Nephron (organoid): ENCODE measurements around the gene ANXA9.

Experiments
- H3K27ac Mint-ChIP-seq, 3 experiments: 2 replicates each; pipeline ENCODE4 v1.8.0; 2020; ENCODE audit warnings: mixed read lengths in 3 of 3, mild to moderate bottlenecking in 2 of 3, moderate library complexity in 1 of 3
- H3K27me3 Mint-ChIP-seq: 2 replicates; pipeline ENCODE4 v1.8.0; 2021; ENCODE audit warnings: low read depth, mild to moderate bottlenecking, moderate library complexity, mixed read lengths
- H3K36me3 Mint-ChIP-seq: 2 replicates; pipeline ENCODE4 v1.8.0; 2020; ENCODE audit warnings: low read depth, mixed read lengths
- H3K4me1 Mint-ChIP-seq: 2 replicates; pipeline ENCODE4 v1.8.0; 2020; ENCODE audit warnings: mixed read lengths
- H3K4me3 Mint-ChIP-seq, 3 experiments: 2 replicates each; pipeline ENCODE4 v1.8.0; 2020; ENCODE audit warnings: mild to moderate bottlenecking in 3 of 3, mixed read lengths in 3 of 3, moderate library complexity in 2 of 3
- H3K9me3 Mint-ChIP-seq: 2 replicates; pipeline ENCODE4 v1.8.0; 2020; ENCODE audit warnings: mixed read lengths
- CTCF ChIP-seq, 3 experiments: fragments of 200-600 bp; sonication (generic); IDR thresholded peaks; one replicate each; pipeline ENCODE4 v1.5.0; 2021; ENCODE audit warnings: antibody characterized with exemption in 3 of 3; ENCODE audit not compliant: unreplicated experiment in 3 of 3

Gene ANXA9

GRCh38 chr1:150979092-150980056 is 2.7 kb upstream of the ANXA9 start:
- no peaks in the 10 kb centered on the region for H3K9me3 Mint-ChIP-seq
- peaks cover 25% of the 10 kb centered on the region for H3K4me1 Mint-ChIP-seq
- peak overlapping the region; percentile 29 to 56 (median 52) for H3K4me3 Mint-ChIP-seq
- peak overlapping the region in 2 of 3 experiments; percentile 43 to 62 for H3K27ac Mint-ChIP-seq
- no peaks in the 10 kb centered on the region for H3K36me3 Mint-ChIP-seq
- TF ChIP-seq CTCF (IDR thresholded peaks at IDR 0.05; ENCODE audit: unreplicated experiment in 3 of 3): peak; percentile 100
- peaks cover 12% of the 10 kb centered on the region for H3K27me3 Mint-ChIP-seq

- H3K4me3 Mint-ChIP-seq: no peak overlapping the region
- H3K9me3 Mint-ChIP-seq: no peaks in the 10 kb centered on the region
- peaks cover 25% of the 10 kb centered on the region for H3K4me1 Mint-ChIP-seq
- peak overlapping the region in 2 of 3 experiments; percentile 60 to 88 for H3K27ac Mint-ChIP-seq
- no peak for TF ChIP-seq CTCF (IDR thresholded peaks at IDR 0.05; ENCODE audit: unreplicated experiment in 3 of 3)
- no peaks in the 10 kb centered on the region for H3K36me3 Mint-ChIP-seq
- peaks cover 12% of the 10 kb centered on the region for H3K27me3 Mint-ChIP-seq
These were observed 801 bp upstream of the ANXA9 start for GRCh38 chr1:150981177-150981804.

- Mint-ChIP-seq H3K36me3 (no peaks in the 10 kb centered on the region), H3K4me3 (no peak overlapping the region)
- no peak for TF ChIP-seq CTCF (IDR thresholded peaks at IDR 0.05; ENCODE audit: unreplicated experiment in 3 of 3)
These were observed 3.2 kb downstream of the ANXA9 start for GRCh38 chr1:150985179-150985825.

GRCh38 chr1:150987924-150988323 is 5.8 kb downstream of the ANXA9 start:
- Mint-ChIP-seq H3K36me3 (no peaks in the 10 kb centered on the region), H3K27me3 (peaks cover 4% of the 10 kb centered on the region), H3K4me3 (no peak overlapping the region), H3K4me1 (no peaks in the 10 kb centered on the region), H3K27ac (no peak overlapping the region), H3K9me3 (no peaks in the 10 kb centered on the region)
- no peak for TF ChIP-seq CTCF (IDR thresholded peaks at IDR 0.05; ENCODE audit: unreplicated experiment in 3 of 3)

More at GRCh38 chr1:150985179-150985825, 3.2 kb downstream of the ANXA9 start:
- Mint-ChIP-seq H3K27ac (peak overlapping the region in 1 of 3 experiments; percentile 33), H3K9me3 (no peaks in the 10 kb centered on the region), H3K4me1 (peaks cover 14% of the 10 kb centered on the region), H3K27me3 (peaks cover 4% of the 10 kb centered on the region)

GRCh38 chr1:150992626-150993025 is 10.5 kb downstream of the ANXA9 start:
- Mint-ChIP-seq H3K9me3 (no peaks in the 10 kb centered on the region), H3K27ac (peak overlapping the region in 1 of 3 experiments; percentile 18), H3K36me3 (peaks cover 10% of the 10 kb centered on the region), H3K4me3 (no peak overlapping the region), H3K4me1 (peaks cover 5% of the 10 kb centered on the region), H3K27me3 (no peaks in the 10 kb centered on the region)
- TF ChIP-seq CTCF (IDR thresholded peaks at IDR 0.05; ENCODE audit: unreplicated experiment in 3 of 3): no peak
